Measurements from ENCODE around the gene MAK.

DNA sequence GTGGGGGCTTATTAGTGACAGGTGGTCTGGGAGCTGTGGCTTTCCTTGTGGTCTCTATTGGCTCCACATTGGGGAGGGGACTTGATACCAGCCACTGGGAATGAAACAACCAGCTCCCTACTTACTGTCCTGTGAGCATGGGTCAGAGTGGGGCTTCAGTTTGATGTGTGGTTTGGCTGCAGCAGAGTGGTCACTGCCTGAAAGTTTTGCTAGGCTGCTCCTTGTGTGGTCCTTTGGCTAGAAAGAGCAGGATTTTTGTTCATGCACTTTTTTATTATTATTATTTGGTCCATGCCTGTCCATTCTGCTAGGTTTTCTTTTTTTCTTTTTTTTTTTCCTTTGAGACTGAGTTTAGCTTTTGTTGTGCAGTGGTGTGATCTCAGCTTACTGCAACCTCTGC is 98.3 kb downstream of the MAK start:
- TF ChIP-seq, protein P1, sequence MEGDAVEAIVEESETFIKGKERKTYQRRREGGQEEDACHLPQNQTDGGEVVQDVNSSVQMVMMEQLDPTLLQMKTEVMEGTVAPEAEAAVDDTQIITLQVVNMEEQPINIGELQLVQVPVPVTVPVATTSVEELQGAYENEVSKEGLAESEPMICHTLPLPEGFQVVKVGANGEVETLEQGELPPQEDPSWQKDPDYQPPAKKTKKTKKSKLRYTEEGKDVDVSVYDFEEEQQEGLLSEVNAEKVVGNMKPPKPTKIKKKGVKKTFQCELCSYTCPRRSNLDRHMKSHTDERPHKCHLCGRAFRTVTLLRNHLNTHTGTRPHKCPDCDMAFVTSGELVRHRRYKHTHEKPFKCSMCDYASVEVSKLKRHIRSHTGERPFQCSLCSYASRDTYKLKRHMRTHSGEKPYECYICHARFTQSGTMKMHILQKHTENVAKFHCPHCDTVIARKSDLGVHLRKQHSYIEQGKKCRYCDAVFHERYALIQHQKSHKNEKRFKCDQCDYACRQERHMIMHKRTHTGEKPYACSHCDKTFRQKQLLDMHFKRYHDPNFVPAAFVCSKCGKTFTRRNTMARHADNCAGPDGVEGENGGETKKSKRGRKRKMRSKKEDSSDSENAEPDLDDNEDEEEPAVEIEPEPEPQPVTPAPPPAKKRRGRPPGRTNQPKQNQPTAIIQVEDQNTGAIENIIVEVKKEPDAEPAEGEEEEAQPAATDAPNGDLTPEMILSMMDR (IDR thresholded peaks at IDR 0.05 in 8 of 11, conservative IDR thresholded peaks at IDR 0.05 in 3 of 11) = no peak
- TF ChIP-seq POLR2AphosphoS5 (IDR thresholded peaks at IDR 0.05) = no peak
